Ovary (tissue), 3 donors: ENCODE measurements around the gene TRAPPC8.
"Not testable (repeated sequence)": the region's sequence is repeated elsewhere in the genome, so short reads cannot be mapped to it uniquely, and the experiment has no call there.

Source experiments
- POLR2A ChIP-seq: fragments of 450-650 bp; IDR thresholded peaks from one replicate; pipeline ENCODE4 v1.6.1; 2017; ENCODE audit warnings: antibody characterized with exemption, mild to moderate bottlenecking, moderate library complexity
- TF ChIP-seq, protein P1 (sequence below), 3 donors: fragments of 450-650 bp in 2 of 3; fragments of 200-600 bp in 1 of 3; IDR thresholded peaks; one replicate each; pipeline versions ENCODE4 v1.5.1 to v1.8.0; 2016 to 2022; ENCODE audit warnings: antibody characterized with exemption in 3 of 3, mild to moderate bottlenecking in 1 of 3
- donor health status: DM: no; HTN: no; CAD: no.

DNA sequence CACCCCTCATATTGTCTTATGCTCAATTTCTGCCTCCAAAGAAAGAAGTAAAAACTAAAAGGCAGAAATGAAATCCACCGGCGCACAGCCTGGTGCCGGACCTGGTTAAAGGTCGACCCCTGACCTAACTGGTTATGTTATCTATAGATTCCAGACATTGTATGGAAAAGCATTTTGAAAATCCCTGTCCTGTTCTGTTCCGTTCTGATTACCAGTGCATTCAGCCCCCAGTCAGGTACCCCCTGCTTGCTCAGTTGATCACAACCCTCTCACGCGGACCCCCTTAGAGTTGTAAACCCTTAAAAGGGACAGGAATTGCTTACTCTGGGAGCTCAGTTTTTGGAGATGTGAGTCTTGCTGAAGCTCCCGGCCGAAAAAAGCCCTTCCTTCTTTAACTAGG lies 5.4 kb upstream of the TRAPPC8 start:
- not testable (repeated sequence) for TF ChIP-seq POLR2A
- TF ChIP-seq, protein P1, sequence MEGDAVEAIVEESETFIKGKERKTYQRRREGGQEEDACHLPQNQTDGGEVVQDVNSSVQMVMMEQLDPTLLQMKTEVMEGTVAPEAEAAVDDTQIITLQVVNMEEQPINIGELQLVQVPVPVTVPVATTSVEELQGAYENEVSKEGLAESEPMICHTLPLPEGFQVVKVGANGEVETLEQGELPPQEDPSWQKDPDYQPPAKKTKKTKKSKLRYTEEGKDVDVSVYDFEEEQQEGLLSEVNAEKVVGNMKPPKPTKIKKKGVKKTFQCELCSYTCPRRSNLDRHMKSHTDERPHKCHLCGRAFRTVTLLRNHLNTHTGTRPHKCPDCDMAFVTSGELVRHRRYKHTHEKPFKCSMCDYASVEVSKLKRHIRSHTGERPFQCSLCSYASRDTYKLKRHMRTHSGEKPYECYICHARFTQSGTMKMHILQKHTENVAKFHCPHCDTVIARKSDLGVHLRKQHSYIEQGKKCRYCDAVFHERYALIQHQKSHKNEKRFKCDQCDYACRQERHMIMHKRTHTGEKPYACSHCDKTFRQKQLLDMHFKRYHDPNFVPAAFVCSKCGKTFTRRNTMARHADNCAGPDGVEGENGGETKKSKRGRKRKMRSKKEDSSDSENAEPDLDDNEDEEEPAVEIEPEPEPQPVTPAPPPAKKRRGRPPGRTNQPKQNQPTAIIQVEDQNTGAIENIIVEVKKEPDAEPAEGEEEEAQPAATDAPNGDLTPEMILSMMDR (IDR thresholded peaks at IDR 0.05): not testable (repeated sequence)
